GM19438 (cell line): ENCODE data around the gene CTCF.
A peak's percentile ranks its signal among the peaks of the same experiment; 100 is the strongest.

Experiments
- ATAC-seq: cut with Tn5 transposase; IDR thresholded peaks from one replicate; pipeline ENCODE4 v1.9.1; 2021; ENCODE audit warnings: low read depth; ENCODE audit not compliant: unreplicated experiment

The CTCF gene

DNA sequence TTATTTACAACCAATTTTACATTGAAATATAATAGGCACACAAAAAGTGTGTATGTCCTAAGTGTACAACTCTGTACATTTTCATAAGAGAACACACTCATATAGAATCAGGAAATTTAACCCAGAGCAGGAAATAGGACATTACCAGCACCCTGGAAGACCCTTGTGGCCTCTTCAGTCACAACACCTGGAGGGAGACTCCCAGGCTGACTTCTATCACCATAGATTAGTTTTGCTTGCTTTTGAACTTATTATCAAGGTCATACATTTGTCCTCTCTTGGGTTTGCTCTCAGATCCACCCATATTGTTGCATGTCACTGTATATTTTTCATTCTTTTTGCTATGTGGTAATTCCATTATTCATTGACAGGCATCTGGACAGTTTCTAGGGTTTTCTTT, 27.9 kb upstream of the CTCF start:
- no peak for ATAC-seq

DNA sequence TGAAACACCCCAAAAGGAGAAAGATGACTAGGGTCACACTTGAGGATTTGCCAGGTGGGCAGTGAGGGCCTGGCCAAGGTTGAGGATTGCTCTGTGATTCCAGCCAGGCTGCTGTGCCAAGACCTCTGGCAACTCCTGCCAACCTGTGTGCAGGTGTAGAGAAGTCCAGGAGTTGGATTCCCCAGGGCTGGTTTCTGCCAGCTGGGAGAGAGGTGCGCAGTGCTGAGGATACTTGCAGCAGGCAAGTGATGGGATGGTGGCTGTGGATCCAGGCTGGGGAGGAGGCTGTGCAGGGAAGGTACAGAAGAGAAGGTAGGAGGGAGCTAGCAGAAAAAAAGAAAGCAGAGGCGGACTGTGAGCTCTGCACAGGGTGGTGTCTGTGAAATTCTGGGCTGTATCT, 27.1 kb upstream of the CTCF start:
- ATAC-seq = no peak

DNA sequence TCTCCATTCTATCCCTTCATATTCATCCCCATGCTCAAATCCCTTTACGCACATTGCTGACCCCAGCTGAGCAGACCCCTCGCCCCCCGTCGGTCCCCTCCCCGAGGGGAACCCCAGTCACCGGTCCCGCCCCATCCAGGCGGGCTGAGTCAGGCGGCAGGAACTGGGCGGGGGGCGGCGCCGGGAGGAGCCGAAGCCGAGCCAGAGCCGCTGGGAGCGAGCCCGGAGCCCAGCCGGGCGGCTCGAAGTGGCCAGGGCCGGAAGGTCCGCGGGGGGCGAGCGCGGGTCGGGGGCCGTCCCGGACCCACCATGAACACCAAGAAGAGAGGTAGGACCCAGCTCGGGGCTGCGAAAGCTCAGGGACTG, 25.1 kb upstream of the CTCF start:
- ATAC-seq = peak; percentile 50

DNA sequence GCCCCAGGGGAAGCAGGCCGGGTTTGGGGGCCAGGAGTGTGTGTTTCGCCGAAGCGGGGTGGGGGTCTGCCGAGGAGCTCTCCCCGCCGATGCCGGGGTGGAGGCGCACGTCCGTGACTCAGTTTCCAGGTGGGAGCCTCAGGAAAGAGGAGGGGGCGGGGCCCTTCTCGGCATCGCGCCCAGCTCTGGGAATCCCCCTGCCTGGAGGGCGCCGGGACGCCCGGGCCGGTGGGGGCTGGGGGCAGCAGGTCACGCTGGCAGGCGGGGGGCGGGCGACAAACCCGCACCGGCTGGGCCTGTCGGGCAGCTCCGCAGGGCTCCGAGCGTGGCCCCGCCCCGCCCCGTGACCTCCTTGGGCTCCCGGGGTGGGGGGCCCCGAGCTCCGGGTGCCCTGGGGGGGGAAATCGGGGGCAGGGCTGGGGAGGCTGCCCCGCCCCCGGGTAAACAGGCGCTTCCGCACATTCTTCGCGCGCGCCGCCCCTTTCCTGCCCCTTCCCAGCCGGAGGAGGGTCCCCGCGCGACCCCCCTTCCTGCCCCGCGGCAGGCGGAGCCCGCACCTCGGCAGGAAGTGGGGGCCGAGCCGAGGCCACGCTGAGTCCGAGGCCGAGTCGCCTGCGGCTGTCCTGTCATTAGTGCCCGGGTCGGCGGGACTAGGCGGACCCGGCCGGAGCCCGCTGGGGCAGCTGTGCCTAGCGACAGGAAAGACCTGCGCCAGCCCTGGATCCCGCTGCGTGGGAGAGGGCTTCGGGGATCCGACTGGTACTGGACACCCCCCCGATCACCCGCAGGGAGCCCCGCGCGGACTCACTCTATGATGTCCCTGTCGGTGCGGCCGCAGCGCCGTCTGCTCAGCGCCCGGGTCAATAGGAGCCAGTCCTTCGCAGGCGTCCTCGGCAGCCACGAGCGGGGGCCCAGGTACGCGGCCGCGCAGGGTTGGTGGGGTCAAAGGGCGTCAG, 24.4 kb upstream of the CTCF start:
- ATAC-seq = peak; percentile 44

- no peak for ATAC-seq
Observed at GRCh38 chr16:67538666-67539101, 23.6 kb upstream of the CTCF start.

- no peak for ATAC-seq
Observed at GRCh38 chr16:67539271-67539670, 23.1 kb upstream of the CTCF start.

GRCh38 chr16:67539691-67540635, 22.4 kb upstream of the CTCF start:
- ATAC-seq = no peak

DNA sequence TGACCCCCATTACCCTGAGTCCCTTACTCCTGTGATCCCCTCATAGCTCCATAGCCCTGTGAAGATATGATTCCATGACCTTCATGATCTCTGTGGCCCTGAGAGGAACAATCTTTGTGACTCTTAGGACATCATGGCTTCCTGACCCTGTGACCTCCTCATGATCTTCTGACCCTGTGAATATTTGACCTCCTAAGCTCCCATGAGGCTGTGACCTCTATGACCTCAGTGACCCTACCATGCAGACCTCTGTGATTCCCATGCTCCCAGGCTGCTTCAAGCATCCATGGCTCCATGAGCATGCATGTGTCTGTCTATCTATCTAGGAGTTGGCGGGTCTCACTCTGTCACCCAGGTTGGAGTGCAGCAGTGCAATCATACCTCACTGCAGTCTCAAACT, 21.6 kb upstream of the CTCF start:
- no peak for ATAC-seq

DNA sequence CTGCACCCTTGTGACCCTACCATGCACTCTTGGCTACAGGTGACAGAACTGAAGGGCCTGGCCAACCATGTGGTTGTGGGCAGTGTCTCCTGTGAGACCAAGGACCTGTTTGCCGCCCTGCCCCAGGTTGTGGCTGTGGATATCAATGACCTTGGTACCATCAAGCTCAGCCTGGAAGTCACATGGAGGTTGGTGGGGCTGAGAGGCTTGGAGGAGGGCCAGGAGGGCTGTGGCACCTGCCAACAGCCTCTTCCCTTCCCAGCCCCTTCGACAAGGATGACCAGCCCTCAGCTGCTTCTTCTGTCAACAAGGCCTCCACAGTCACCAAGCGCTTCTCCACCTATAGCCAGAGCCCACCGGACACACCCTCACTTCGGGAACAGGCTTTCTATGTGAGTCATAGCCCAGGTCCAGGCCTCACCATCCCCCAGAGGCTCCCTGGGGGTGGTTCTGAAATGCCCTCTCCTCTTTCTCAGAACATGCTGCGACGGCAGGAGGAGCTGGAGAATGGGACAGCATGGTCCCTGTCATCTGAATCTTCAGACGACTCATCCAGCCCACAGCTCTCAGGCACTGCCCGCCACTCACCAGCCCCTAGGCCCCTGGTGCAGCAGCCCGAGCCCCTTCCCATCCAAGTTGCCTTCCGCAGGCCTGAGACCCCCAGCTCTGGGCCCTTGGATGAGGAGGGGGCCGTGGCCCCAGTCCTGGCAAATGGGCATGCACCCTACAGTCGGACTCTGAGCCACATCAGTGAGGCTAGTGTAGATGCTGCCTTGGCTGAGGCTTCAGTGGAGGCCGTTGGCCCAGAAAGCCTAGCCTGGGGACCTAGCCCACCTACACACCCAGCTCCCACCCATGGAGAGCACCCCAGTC, 20.7 kb upstream of the CTCF start:
- ATAC-seq = no peak

DNA sequence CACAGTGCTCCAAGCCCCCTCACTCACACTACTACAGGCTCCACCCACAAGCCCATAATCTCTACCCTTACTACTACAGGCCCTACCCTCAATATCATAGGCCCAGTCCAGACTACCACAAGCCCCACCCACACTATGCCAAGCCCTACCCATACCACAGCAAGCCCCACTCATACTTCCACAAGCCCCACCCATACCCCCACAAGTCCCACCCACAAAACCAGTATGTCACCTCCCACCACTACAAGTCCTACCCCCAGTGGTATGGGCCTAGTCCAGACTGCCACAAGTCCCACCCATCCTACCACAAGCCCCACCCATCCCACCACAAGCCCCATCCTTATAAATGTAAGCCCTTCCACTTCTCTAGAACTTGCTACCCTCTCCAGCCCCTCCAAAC, 19.9 kb upstream of the CTCF start:
- no peak for ATAC-seq

DNA sequence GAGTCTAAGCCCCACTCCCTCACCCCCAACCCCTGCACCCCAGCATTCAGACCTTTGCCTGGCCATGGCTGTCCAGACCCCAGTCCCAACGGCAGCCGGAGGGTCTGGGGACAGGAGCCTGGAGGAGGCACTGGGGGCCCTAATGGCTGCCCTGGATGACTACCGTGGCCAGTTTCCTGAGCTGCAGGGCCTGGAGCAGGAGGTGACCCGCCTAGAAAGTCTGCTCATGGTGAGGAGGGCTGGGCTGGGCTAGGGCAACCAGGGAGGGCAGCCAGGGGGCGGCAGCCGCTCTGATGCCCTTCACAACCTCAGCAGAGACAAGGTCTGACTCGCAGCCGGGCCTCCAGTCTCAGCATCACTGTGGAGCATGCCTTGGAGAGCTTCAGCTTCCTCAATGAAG, 19.3 kb upstream of the CTCF start:
- ATAC-seq = no peak

DNA sequence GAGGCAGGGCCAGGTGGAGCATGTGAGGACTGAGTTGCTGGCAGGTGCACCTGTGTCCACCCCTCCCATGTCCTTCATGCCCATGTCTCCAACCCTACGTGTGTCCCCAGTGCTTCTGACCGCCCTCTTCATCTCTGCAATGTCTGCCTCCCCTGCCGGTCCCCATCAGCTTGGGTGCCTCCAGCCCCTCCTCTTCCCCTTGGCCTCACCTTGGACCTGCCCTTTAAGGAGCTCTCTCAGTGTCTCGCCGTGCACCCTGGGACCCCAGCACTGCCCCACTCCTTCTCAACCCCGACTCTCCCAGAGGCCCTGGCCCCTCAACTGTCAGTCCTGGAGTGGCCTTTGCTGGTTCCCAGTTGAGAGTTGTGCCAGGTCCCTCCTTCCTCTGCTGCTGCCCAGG, 18.7 kb upstream of the CTCF start:
- no peak for ATAC-seq

- ATAC-seq = no peak
Observed at GRCh38 chr16:67544329-67544841, 17.9 kb upstream of the CTCF start.

DNA sequence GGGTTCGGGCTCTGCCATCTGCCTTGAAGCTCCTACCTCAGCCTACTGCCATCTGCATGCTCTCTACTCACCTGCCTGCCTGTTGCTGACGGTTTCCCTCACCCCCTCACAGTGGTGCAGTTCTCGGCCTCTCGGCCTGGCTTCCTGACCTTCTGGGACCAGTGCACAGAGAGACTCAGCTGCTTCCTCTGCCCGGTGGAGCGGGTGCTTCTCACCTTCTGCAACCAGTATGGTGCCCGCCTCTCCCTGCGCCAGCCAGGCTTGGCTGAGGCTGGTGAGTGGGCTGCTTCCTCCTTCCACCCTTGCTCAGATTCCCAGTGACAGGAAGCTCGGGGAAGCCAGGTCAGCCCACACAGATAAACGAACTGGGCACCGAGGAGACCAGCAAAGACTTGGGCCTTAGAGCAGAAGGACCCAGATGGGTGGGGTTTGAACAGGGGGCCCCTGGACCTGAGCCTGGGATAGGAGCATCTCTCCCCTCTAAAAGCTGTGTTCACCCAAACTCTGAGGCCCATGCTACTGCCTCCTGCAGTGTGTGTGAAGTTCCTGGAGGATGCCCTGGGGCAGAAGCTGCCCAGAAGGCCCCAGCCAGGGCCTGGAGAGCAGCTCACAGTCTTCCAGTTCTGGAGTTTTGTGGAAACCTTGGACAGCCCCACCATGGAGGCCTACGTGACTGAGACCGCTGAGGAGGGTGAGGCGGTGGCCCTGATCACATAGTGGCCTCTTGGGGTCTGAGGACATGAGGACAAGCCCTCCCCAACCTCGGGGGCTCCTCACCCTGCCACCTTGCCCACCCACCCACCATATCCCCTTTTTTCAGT, 17.3 kb upstream of the CTCF start:
- no peak for ATAC-seq

DNA sequence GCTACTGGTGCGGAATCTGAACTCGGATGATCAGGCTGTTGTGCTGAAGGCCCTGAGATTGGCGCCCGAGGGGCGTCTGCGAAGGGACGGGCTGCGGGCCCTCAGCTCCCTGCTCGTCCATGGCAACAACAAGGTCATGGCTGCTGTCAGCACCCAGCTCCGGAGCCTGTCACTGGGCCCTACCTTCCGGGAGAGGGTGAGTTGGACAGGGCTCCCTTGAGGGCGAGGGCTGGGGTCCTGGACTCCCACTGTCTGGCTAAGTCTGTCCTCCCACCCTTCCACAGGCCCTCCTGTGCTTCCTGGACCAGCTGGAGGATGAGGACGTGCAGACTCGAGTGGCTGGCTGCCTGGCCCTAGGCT, 16.7 kb upstream of the CTCF start:
- ATAC-seq = no peak

GRCh38 chr16:67546091-67546501, 16.2 kb upstream of the CTCF start:
- ATAC-seq = no peak

DNA sequence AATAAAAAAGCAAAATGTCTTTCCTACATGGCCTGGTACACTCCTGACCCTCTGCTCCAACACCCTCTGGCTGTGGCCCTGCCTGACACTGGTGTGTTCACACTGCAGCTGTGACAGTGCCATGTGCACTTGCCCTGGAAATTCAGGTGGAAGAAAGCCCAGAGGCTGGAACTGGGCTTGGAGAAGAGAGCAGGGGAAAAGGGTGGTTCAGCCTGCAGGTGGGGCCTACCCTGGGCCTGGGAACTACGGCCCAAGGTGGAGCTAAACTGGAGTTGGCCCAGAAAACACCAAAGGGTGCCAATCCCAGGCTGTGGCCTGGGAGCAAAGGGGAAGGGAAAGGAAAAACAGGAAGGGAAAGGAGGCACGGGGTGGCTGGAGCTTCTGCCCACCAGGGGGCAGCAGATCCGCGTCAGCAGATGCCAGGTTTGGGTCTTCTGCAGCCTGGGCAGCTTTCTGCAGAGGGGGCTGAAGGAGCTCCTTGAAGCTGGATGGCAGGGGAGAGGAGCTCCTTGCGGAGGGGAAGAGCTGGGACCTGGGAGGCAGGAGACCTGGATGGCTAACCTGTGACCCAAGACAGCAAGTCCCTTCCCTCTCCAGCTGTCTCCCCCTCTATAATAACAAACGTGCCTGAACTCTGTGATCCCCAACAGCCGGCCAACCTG, 15.4 kb upstream of the CTCF start:
- no peak for ATAC-seq

- ATAC-seq = no peak
Observed at GRCh38 chr16:67547423-67548264, 14.7 kb upstream of the CTCF start.
